Measurements from ENCODE around the gene PM20D1.

DNA sequence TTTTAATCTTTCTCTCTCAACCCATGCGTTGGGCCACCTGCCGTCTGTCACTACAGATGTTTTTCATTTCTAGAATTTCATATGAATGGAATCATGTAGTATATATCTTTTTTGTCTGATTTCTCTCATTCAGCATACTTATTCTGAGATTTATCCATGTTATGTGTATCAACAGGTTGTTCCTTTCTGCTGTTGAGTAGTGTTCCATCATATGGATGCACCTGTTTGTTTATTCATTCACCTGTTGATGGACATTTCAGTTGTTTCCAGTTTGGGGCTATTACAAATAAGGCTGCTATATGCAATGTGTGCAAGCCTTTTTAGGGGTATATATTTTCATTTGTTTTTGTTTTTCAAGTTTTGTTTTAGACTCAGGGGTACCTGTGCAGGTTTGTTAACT is 27.5 kb downstream of the PM20D1 start:
- no peak for TF ChIP-seq POLR2A (IDR thresholded peaks at IDR 0.05)
- TF ChIP-seq, protein P1, sequence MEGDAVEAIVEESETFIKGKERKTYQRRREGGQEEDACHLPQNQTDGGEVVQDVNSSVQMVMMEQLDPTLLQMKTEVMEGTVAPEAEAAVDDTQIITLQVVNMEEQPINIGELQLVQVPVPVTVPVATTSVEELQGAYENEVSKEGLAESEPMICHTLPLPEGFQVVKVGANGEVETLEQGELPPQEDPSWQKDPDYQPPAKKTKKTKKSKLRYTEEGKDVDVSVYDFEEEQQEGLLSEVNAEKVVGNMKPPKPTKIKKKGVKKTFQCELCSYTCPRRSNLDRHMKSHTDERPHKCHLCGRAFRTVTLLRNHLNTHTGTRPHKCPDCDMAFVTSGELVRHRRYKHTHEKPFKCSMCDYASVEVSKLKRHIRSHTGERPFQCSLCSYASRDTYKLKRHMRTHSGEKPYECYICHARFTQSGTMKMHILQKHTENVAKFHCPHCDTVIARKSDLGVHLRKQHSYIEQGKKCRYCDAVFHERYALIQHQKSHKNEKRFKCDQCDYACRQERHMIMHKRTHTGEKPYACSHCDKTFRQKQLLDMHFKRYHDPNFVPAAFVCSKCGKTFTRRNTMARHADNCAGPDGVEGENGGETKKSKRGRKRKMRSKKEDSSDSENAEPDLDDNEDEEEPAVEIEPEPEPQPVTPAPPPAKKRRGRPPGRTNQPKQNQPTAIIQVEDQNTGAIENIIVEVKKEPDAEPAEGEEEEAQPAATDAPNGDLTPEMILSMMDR (IDR thresholded peaks at IDR 0.05), result no peak
- no peak for TF ChIP-seq POLR2AphosphoS5 (IDR thresholded peaks at IDR 0.05)

All from gastroesophageal sphincter (tissue), 3 donors.